ENCODE results near the gene GNAS. TPM values are rescaled to one million over a fixed set of nuclear protein-coding genes. Genes with fewer than 3 reads are reported as not detected.

Gene GNAS
- total RNA-seq, 2 experiments from 2014 or later = 638 to 913 TPM

DNA sequence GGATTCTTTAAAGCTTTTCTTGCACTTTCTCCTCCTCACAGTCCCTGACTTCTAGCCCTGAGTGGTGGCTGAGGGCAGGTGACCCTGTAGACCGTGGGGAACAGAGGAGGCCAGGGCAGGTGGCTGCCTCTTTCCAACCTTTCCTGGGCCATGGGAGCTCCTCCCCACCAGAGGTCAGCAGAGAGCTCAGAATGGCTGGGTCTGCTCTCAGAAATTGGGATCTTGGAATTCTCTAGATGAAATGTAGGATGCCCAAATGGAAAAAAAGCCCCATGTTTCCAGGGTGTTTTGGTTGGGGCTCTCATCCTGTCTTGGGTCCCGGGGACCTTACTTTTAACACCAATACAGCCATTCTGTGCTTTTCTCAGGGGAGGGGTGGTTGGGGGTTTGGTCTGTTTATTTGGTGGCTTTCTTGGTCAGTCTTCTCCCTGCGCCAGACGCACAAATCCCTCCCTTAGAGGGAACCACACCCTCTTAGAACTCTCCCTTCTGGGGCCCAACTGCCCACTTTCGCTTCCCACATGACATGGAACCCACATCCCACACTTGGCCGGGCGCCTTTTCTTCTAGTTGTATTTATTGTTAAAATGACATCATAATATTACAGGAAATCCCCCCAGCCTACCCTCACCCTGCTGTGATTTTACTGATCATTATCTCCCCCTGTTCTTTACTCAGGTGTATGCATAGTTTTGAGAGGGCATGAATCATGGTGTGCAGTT is 17.9 kb downstream of the GNAS start:
- peaks cover 16% of the 10 kb centered on the region for H3K4me1 ChIP-seq (ENCODE audit: insufficient read depth, low read length, poor library complexity, severe bottlenecking)
- POLR2A ChIA-PET = interaction anchor here (0.5 to 0.7 kb wide), 3 partner anchors 8 to 231 kb away, joined by 3 to 4 read pairs (median 3); no protein-coding TSS in a partner anchor
- H2AFZ ChIP-seq (ENCODE audit: low read length) = peak overlapping the region; percentile 41
- no peak overlapping the region for H3K27ac ChIP-seq (ENCODE audit: low read depth, low read length, poor library complexity, severe bottlenecking)
- BruUV-seq (replicated peaks) = no TSS peak
- DNase-seq (ENCODE audit: low spot score) = peak; percentile 65
- H3K9me2 ChIP-seq (ENCODE audit: insufficient read depth, low read length) = no peaks in the 10 kb centered on the region
- CTCF ChIA-PET (ENCODE audit: unreplicated experiment) = interaction anchor here (1.0 kb wide), 1 partner anchor 337 kb away, joined by 3 read pairs; no protein-coding TSS in a partner anchor
- H4K20me1 ChIP-seq (ENCODE audit: insufficient read depth, low read length) = no peaks in the 10 kb centered on the region
- intact Hi-C loops (cut with micrococcal nuclease; ENCODE audit: unreplicated experiment) = loop anchor here (1.0 to 5.0 kb wide), 4 partner anchors 112 to 352 kb away; partner anchors contain the start of gene NELFCD
- no peak for TF ChIP-seq EZH2phosphoT487 (IDR thresholded peaks at IDR 0.05; ENCODE audit: borderline replicate concordance, low read depth, low read length)
- peak; percentile 95 for TF ChIP-seq CTCF (conservative IDR thresholded peaks at IDR 0.05; ENCODE audit: low read length)
- H3K4me3 ChIP-seq (ENCODE audit: low read depth, low read length, poor library complexity, severe bottlenecking) = no peak overlapping the region
- H3K79me2 ChIP-seq (ENCODE audit: insufficient read depth, low read depth, low read length) = no peaks in the 10 kb centered on the region
- H3K36me3 ChIP-seq (ENCODE audit: insufficient read depth, low read length) = no peaks in the 10 kb centered on the region
- no peak overlapping the region for H3K4me2 ChIP-seq (ENCODE audit: low read length)
- H3K9me3 ChIP-seq (ENCODE audit: low read length) = no peaks in the 10 kb centered on the region

GRCh38 chr20:58871533-58872102 is 19.1 kb downstream of the GNAS start:
- H4K20me1 ChIP-seq (ENCODE audit: insufficient read depth, low read length) = no peaks in the 10 kb centered on the region
- intact Hi-C loops (cut with micrococcal nuclease; ENCODE audit: unreplicated experiment) = loop anchor here (5.0 kb wide), 2 partner anchors 111 to 216 kb away; partner anchors contain the start of gene NELFCD
- ChIA-PET CTCF (ENCODE audit: unreplicated experiment) (interaction anchor here (1.0 kb wide), 1 partner anchor 336 kb away, joined by 3 read pairs; no protein-coding TSS in a partner anchor), POLR2A (interaction anchor here (0.6 to 0.7 kb wide), 2 partner anchors 9 to 184 kb away, joined by 4 to 7 read pairs; no protein-coding TSS in a partner anchor)
- no peaks in the 10 kb centered on the region for H3K9me2 ChIP-seq (ENCODE audit: insufficient read depth, low read length)
- no peaks in the 10 kb centered on the region for H3K9me3 ChIP-seq (ENCODE audit: low read length)
- H3K4me1 ChIP-seq (ENCODE audit: insufficient read depth, low read length, poor library complexity, severe bottlenecking) = peaks cover 16% of the 10 kb centered on the region
- no peaks in the 10 kb centered on the region for H3K36me3 ChIP-seq (ENCODE audit: insufficient read depth, low read length)
- H3K4me3 ChIP-seq (ENCODE audit: low read depth, low read length, poor library complexity, severe bottlenecking) = no peak overlapping the region
- no peak overlapping the region for H3K4me2 ChIP-seq (ENCODE audit: low read length)
- BruUV-seq (replicated peaks) = no TSS peak
- no peak overlapping the region for H3K27ac ChIP-seq (ENCODE audit: low read depth, low read length, poor library complexity, severe bottlenecking)
- TF ChIP-seq EZH2phosphoT487 (IDR thresholded peaks at IDR 0.05; ENCODE audit: borderline replicate concordance, low read depth, low read length) = no peak
- no peak for TF ChIP-seq CTCF (conservative IDR thresholded peaks at IDR 0.05; ENCODE audit: low read length)
- H3K79me2 ChIP-seq (ENCODE audit: insufficient read depth, low read depth, low read length) = no peaks in the 10 kb centered on the region
- H2AFZ ChIP-seq (ENCODE audit: low read length) = no peak overlapping the region
- no peak for DNase-seq (ENCODE audit: low spot score)

Measured in OCI-LY7 (cell line).